ENCODE results near the gene CD40LG. TPM values are rescaled to one million over a fixed set of nuclear protein-coding genes. Genes with fewer than 3 reads are reported as not detected.

CD40LG gene
- total and polyA plus RNA-seq, 2 of the 13 experiments (the other 11 are each of a cell fraction or from before 2014, with no cell fraction given) = not detected

DNA sequence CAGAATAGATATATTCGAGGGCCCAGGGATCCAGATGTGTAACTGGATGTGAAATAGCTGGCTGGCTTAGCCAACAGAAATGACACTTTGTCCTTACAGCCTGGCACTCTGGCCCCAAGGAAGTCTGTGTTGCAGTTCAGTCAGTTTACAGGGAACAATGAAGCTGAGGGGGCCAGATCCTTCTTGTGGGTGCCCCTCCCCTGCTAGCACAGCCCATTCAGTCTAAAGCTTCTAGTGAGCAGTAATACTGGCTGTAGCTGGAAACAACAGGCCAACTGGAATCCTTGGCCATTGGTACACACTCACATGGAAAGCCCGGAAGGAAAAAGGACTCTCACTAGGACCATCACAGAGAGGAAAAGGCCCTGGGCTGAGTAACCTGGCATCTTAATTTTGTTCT lies 22.7 kb upstream of the CD40LG start:
- ATAC-seq (no peak), DNase-seq (ENCODE audit: low spot score) (no peak), FAIRE-seq (no peak)
- H3K27ac ChIP-seq (ENCODE audit: extremely low read length, insufficient read depth, low read length) = no peak overlapping the region
- WGBS (ENCODE audit: low lambda C conversion rate) = 0% methylated on average over 1 of the region's 2 CpGs
- ChIA-PET POLR2A (no interaction called here), CTCF (ENCODE audit: low intra/inter-chr PET ratio, low total read pairs) (no interaction called here)
- H3K9ac ChIP-seq (ENCODE audit: insufficient read depth, low read depth, low read length) = no peak overlapping the region
- no TSS peak for BruUV-seq (replicated peaks)
- in situ Hi-C loops (cut with HindIII; ENCODE audit: extremely low pct_ligation_motif_present, low pct_unique_long_range_greater_than_20kb) = no loop called here
- no peaks in the 10 kb centered on the region for H3K27me3 ChIP-seq (ENCODE audit: control insufficient read depth in 1 of 2, insufficient read depth in 2 of 2, low read length in 2 of 2)
- H3K36me3 ChIP-seq (replicated peaks in 1 of 2; ENCODE audit: control insufficient read depth in 1 of 2, insufficient read depth in 2 of 2, low read length in 2 of 2) = no peaks in the 10 kb centered on the region
- H3K79me2 ChIP-seq (ENCODE audit: insufficient read depth, low read length) = no peaks in the 10 kb centered on the region
- intact Hi-C loops (cut with micrococcal nuclease; ENCODE audit: unreplicated experiment) = no loop called here
- H4K20me1 ChIP-seq (ENCODE audit: insufficient read depth, low read length) = no peaks in the 10 kb centered on the region
- no peak overlapping the region for H2AFZ ChIP-seq (ENCODE audit: low read length)
- no peaks in the 10 kb centered on the region for H3K4me1 ChIP-seq (ENCODE audit: insufficient read depth, low read length)
- H3K4me2 ChIP-seq (ENCODE audit: low read depth, low read length) = no peak overlapping the region
- no peak overlapping the region for H3K4me3 ChIP-seq (replicated peaks in 1 of 3; ENCODE audit: insufficient read depth in 1 of 3, low read depth in 2 of 3, low read length in 3 of 3)
- no peaks in the 10 kb centered on the region for H3K9me3 ChIP-seq (ENCODE audit: low read length)
- TF ChIP-seq ISL2 (CRISPR knock-in tag; IDR thresholded peaks at IDR 0.05) (no peak), SOX6 (IDR thresholded peaks at IDR 0.05) (no peak), SOX6 (CRISPR knock-in tag; IDR thresholded peaks at IDR 0.05) (no peak), DNMT1 (CRISPR knock-in tag; IDR thresholded peaks at IDR 0.05) (no peak), ZNF331 (CRISPR knock-in tag; IDR thresholded peaks at IDR 0.05) (no peak), KDM3A (CRISPR knock-in tag; IDR thresholded peaks at IDR 0.05; ENCODE audit: low read depth) (no peak), HOXA5 (CRISPR knock-in tag; IDR thresholded peaks at IDR 0.05) (no peak), SMARCC2 (IDR thresholded peaks at IDR 0.05) (no peak), PHB2 (IDR thresholded peaks at IDR 0.05; ENCODE audit: partially characterized antibody) (no peak), CBFB (CRISPR knock-in tag; IDR thresholded peaks at IDR 0.05) (no peak), HDAC6 (IDR thresholded peaks at IDR 0.05; ENCODE audit: low read depth, low read length) (no peak), ZNF30 (CRISPR knock-in tag; IDR thresholded peaks at IDR 0.05) (no peak), BORCS8-MEF2B (CRISPR knock-in tag; IDR thresholded peaks at IDR 0.05) (no peak), ONECUT2 (CRISPR knock-in tag; IDR thresholded peaks at IDR 0.05) (no peak), ZIK1 (CRISPR knock-in tag; IDR thresholded peaks at IDR 0.05; ENCODE audit: borderline replicate concordance, low read depth) (no peak), ZNF383 (CRISPR knock-in tag; IDR thresholded peaks at IDR 0.05; ENCODE audit: borderline replicate concordance) (no peak), SP2 (CRISPR knock-in tag; IDR thresholded peaks at IDR 0.05) (no peak)
- TF ChIP-seq, protein P1, sequence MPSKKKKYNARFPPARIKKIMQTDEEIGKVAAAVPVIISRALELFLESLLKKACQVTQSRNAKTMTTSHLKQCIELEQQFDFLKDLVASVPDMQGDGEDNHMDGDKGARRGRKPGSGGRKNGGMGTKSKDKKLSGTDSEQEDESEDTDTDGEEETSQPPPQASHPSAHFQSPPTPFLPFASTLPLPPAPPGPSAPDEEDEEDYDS (CRISPR knock-in tag; IDR thresholded peaks at IDR 0.05) = no peak
- TF ChIP-seq, protein P2, sequence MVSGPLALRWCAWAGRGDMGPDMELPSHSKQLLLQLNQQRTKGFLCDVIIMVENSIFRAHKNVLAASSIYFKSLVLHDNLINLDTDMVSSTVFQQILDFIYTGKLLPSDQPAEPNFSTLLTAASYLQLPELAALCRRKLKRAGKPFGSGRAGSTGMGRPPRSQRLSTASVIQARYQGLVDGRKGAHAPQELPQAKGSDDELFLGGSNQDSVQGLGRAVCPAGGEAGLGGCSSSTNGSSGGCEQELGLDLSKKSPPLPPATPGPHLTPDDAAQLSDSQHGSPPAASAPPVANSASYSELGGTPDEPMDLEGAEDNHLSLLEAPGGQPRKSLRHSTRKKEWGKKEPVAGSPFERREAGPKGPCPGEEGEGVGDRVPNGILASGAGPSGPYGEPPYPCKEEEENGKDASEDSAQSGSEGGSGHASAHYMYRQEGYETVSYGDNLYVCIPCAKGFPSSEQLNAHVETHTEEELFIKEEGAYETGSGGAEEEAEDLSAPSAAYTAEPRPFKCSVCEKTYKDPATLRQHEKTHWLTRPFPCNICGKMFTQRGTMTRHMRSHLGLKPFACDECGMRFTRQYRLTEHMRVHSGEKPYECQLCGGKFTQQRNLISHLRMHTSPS (CRISPR knock-in tag; IDR thresholded peaks at IDR 0.05; ENCODE audit: low read depth) = no peak
- TF ChIP-seq, protein P3, sequence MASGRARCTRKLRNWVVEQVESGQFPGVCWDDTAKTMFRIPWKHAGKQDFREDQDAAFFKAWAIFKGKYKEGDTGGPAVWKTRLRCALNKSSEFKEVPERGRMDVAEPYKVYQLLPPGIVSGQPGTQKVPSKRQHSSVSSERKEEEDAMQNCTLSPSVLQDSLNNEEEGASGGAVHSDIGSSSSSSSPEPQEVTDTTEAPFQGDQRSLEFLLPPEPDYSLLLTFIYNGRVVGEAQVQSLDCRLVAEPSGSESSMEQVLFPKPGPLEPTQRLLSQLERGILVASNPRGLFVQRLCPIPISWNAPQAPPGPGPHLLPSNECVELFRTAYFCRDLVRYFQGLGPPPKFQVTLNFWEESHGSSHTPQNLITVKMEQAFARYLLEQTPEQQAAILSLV (CRISPR knock-in tag; IDR thresholded peaks at IDR 0.05; ENCODE audit: borderline replicate concordance) = no peak
- TF ChIP-seq, protein P4, sequence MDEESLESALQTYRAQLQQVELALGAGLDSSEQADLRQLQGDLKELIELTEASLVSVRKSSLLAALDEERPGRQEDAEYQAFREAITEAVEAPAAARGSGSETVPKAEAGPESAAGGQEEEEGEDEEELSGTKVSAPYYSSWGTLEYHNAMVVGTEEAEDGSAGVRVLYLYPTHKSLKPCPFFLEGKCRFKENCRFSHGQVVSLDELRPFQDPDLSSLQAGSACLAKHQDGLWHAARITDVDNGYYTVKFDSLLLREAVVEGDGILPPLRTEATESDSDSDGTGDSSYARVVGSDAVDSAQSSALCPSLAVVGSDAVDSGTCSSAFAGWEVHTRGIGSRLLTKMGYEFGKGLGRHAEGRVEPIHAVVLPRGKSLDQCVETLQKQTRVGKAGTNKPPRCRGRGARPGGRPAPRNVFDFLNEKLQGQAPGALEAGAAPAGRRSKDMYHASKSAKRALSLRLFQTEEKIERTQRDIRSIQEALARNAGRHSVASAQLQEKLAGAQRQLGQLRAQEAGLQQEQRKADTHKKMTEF (CRISPR knock-in tag; IDR thresholded peaks at IDR 0.05) = no peak
